Activated CD4-positive, alpha-beta T cell treated with anti-CD3 and anti-CD28 coated beads, Interleukin-2, amount 10 ng/mL, durations not matched to agents 7 days and 5 days (primary cell): ENCODE measurements around the gene MYO5A. TPM values are rescaled to one million over a fixed set of nuclear protein-coding genes. Genes with fewer than 3 reads are reported as not detected.
"Not testable (repeated sequence)": the region's sequence is repeated elsewhere in the genome, so short reads cannot be mapped to it uniquely, and the experiment has no call there.

Experiments
- CTCF ChIA-PET: fragments of 350-600 bp; sonication (Branson Sonifier 250); formaldehyde crosslinking; loops from one replicate; lab custom pipeline; 2021; ENCODE audit warnings: antibody characterized with exemption; lab: Charles Lee
- POLR2A ChIA-PET: fragments of 350-600 bp; sonication (Branson Sonifier 250); formaldehyde crosslinking; loops from one replicate; lab custom pipeline; 2021; ENCODE audit warnings: antibody characterized with exemption; lab: Charles Lee
- DNase-seq: peaks from one replicate; pipeline ENCODE4 v3.0.0-alpha.2; 2020
- H3K27ac Mint-ChIP-seq: one replicate; pipeline ENCODE4 v1.8.0; 2021; ENCODE audit warnings: mild to moderate bottlenecking, moderate library complexity, mixed read lengths
- H3K27me3 Mint-ChIP-seq: one replicate; pipeline ENCODE4 v1.8.0; 2021; ENCODE audit warnings: mixed read lengths
- H3K36me3 Mint-ChIP-seq: one replicate; pipeline ENCODE4 v1.8.0; 2021; ENCODE audit warnings: low read depth, mixed read lengths
- H3K4me1 Mint-ChIP-seq: one replicate; pipeline ENCODE4 v1.8.0; 2021; ENCODE audit warnings: mixed read lengths
- H3K4me3 Mint-ChIP-seq: one replicate; pipeline ENCODE4 v1.8.0; 2021; ENCODE audit warnings: mild to moderate bottlenecking, moderate library complexity, mixed read lengths
- H3K9me3 Mint-ChIP-seq: one replicate; pipeline ENCODE4 v1.8.0; 2021; ENCODE audit warnings: mixed read lengths
- total RNA-seq, 2 experiments: library from RNA; stranded (reverse); gene quantifications; one replicate each; pipeline ENCODE4 v1.2.3, GENCODE V29; 2021

Gene MYO5A
- total RNA-seq, 2 experiments from 2014 or later, result 34.0 to 34.5 TPM

DNA sequence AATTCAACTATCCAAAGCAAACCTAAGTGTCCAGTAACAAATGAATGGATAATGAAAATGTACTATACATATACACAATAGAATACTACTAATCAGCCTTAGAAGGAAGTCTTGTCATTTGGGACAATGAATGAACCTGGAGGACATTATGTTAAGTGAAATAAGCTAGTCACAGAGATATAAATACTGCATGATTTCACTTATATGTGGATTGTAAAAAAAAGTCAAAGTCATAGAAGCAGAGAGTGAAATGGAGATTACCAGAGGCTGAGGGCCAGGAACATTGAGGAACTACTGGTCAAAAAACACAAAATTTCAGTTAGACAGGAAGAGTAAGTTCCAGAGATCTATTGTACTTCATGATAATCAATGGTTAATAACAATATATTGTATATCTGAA, 33.6 kb downstream of the MYO5A start:
- POLR2A ChIA-PET, result no interaction called here

DNA sequence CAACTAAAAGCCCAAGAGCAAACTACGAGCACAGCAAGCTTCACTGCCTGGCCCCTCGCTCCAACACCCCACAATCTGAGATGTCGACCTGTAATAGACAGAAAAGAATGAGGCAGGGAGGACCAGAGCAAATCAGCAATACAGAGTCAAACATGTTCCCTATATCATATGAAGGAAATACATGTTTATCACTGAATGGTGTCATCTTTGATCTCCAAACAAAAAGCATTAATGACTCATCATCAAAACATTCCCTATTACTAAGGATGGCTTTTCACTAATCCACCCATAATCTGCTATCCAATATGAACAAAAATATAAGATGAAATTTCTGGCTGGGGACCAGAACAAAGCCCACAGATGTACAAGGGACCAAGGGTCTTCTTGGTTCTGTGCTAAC, 34.7 kb downstream of the MYO5A start:
- H3K27ac Mint-ChIP-seq, result no peak overlapping the region
- H3K36me3 Mint-ChIP-seq, result peaks cover 6% of the 10 kb centered on the region
- DNase-seq, result no peak
- H3K4me1 Mint-ChIP-seq, result peaks cover 27% of the 10 kb centered on the region
- no peak overlapping the region for H3K4me3 Mint-ChIP-seq
- POLR2A ChIA-PET, result no interaction called here
- no peaks in the 10 kb centered on the region for H3K27me3 Mint-ChIP-seq
- CTCF ChIA-PET, result interaction anchor here (1.0 to 1.3 kb wide), 2 partner anchors 13 to 48 kb away, joined by 3 read pairs; no protein-coding TSS in a partner anchor
- peaks cover 5% of the 10 kb centered on the region for H3K9me3 Mint-ChIP-seq

More for the DNA sequence above, 33.6 kb downstream of the MYO5A start:
- no peak overlapping the region for H3K27ac Mint-ChIP-seq
- no peaks in the 10 kb centered on the region for H3K27me3 Mint-ChIP-seq
- no peak overlapping the region for H3K4me3 Mint-ChIP-seq
- H3K36me3 Mint-ChIP-seq, result peaks cover 3% of the 10 kb centered on the region
- CTCF ChIA-PET, result interaction anchor here (1.3 to 2.1 kb wide), 2 partner anchors 12 to 49 kb away, joined by 3 to 11 read pairs; no protein-coding TSS in a partner anchor
- H3K4me1 Mint-ChIP-seq, result peaks cover 17% of the 10 kb centered on the region
- DNase-seq, result no peak
- H3K9me3 Mint-ChIP-seq, result peaks cover 5% of the 10 kb centered on the region

DNA sequence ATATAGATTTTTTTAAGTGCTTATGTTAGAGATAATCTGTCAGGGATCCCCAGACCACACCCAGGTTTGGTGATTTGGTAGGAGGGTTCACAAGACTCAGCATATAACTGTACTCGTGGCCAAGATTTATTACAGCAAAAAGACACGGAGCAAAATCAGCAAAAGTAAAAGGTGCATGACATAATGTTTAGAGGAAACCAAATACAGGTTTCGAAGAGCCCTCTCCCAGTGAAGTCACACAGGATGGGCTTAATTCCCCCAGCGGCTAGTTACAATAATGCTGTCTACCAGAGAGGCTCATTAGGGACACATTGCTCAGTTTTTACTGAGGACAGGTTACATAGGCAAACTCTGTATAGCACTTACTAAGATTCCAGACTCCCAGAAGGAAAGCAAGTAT, 36.5 kb downstream of the MYO5A start:
- Mint-ChIP-seq H3K27ac (no peak overlapping the region), H3K4me1 (peaks cover 37% of the 10 kb centered on the region), H3K9me3 (peaks cover 5% of the 10 kb centered on the region), H3K36me3 (peaks cover 6% of the 10 kb centered on the region), H3K4me3 (no peak overlapping the region), H3K27me3 (no peaks in the 10 kb centered on the region)
- POLR2A ChIA-PET, result no interaction called here
- no peak for DNase-seq
- CTCF ChIA-PET, result interaction anchor here (1.8 kb wide), 1 partner anchor 9 kb away, joined by 4 read pairs; no protein-coding TSS in a partner anchor

DNA sequence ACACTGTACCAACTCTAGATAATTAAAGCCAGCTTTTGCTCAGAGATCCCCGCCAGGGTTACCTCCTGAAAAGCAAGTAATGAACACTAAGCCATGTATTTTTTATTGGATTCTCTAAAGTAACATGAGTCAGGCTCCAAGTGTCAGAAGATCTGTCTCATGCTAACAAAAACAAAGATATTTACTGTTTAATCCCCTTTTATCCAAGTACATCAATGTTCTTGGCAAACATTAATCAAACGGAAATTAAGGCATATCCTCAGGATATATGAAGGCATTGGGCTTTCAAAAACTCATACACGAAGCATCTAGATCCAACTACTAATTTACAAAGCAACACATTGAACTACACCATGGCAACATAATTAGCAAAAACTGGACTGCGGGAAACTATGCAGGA, 37.2 kb downstream of the MYO5A start:
- CTCF ChIA-PET, result interaction anchor here (1.8 kb wide), 1 partner anchor 9 kb away, joined by 4 read pairs; no protein-coding TSS in a partner anchor
- Mint-ChIP-seq H3K27me3 (no peaks in the 10 kb centered on the region), H3K9me3 (peaks cover 5% of the 10 kb centered on the region), H3K36me3 (peaks cover 7% of the 10 kb centered on the region), H3K4me3 (no peak overlapping the region), H3K27ac (no peak overlapping the region), H3K4me1 (peaks cover 40% of the 10 kb centered on the region)
- DNase-seq, result no peak
- POLR2A ChIA-PET, result no interaction called here

DNA sequence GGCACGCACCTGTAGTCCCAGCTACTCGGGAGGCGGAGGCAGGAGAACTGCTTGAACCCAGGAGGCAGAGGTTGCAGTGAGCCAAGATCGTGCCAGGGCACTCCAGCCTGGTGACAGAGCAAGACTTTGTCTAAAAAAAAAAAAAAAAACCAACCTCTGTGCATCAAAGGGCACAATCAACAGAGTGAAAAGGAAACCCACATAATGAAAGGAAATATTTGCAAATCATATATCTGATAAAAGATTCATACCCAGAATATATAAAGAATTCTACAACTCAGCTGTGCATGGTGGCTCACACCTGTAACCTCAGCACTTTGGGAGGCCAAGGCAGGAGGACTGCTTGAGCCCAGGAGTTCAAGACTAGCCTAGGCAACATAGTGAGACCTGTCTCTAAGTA, 39.2 kb downstream of the MYO5A start:
- H3K4me3 Mint-ChIP-seq, result not testable (repeated sequence)

DNA sequence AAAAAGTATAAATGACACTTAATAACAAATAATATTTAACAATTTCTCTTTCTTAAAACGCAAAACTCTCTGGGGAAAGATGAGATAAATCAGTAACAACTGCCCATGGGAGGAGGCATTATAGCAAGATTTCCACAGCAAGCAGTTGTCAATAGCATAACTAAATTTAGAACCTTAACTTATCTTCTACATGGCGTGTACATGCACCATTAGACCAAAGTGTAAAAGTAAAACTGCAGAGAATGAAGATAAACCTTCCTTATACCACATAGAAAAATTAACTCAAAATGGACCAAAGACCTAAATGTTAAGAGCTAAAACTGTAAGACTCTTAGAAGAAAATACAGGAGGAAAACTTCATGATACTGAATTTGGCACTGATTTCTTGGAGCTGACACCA, 39.9 kb downstream of the MYO5A start:
- Mint-ChIP-seq H3K9me3 (peaks cover 5% of the 10 kb centered on the region), H3K27me3 (no peaks in the 10 kb centered on the region), H3K4me1 (peaks cover 49% of the 10 kb centered on the region), H3K27ac (no peak overlapping the region), H3K4me3 (no peak overlapping the region), H3K36me3 (peaks cover 8% of the 10 kb centered on the region)
- CTCF ChIA-PET, result interaction anchor here (0.7 to 1.9 kb wide), 3 partner anchors 11 to 103 kb away, joined by 3 to 5 read pairs (median 4); no protein-coding TSS in a partner anchor
- POLR2A ChIA-PET, result no interaction called here
- DNase-seq, result no peak

More for the DNA sequence above, 39.2 kb downstream of the MYO5A start:
- H3K27ac Mint-ChIP-seq, POLR2A ChIA-PET, H3K36me3 Mint-ChIP-seq, H3K9me3 Mint-ChIP-seq, H3K27me3 Mint-ChIP-seq, DNase-seq: not testable (repeated sequence)
- H3K4me1 Mint-ChIP-seq, result peaks cover 43% of the 10 kb centered on the region
- CTCF ChIA-PET, result interaction anchor here (0.7 to 1.9 kb wide), 3 partner anchors 12 to 103 kb away, joined by 3 to 5 read pairs (median 4); no protein-coding TSS in a partner anchor

DNA sequence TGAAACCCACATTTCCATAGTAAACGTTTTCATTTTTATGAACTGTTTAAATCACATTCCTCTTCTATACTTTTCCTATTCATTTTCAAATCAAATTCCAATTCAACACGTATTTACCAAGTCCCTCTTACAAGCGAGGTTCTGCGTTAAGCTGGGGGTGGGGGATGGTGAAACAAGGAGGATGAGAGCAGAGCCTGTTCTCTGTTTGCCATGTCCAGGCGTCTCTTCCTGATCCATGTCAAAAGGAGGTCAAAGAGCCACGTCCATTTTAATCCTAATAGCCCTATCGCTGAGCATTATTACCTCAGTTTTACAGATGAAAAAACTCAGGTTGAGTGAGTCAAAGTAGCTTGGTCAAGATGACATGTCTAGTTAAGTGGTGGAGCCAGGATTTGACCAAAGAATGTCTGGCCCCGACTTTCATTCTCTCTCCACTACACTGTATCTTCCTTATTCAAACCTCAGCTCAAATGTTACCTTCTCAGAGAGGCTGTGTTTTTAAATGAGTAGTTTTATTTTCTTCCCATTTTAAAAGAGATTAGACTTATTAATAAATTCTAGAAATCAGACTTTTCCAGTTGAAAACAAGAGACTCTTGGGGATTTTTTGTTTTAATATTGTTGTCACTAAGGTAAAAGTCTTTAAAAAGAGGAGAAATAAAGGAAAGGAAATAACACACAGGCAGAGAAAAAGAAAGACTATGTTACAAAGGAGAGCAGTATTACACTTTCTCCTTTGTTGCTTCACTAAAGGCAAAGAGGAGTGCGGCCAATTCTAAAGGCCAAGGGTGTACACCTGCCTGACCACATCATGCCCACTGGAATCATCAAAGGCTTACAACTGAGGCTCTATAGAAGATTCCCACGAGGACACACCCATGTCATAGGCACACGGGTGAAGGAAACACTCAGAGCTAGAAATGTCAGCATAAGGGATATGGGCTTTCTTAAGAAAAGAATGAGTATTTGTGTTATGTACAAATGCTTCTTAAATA, 42.4 kb downstream of the MYO5A start:
- peaks cover 69% of the 10 kb centered on the region for H3K4me1 Mint-ChIP-seq
- H3K27ac Mint-ChIP-seq, result peak overlapping the region; percentile 2

DNA sequence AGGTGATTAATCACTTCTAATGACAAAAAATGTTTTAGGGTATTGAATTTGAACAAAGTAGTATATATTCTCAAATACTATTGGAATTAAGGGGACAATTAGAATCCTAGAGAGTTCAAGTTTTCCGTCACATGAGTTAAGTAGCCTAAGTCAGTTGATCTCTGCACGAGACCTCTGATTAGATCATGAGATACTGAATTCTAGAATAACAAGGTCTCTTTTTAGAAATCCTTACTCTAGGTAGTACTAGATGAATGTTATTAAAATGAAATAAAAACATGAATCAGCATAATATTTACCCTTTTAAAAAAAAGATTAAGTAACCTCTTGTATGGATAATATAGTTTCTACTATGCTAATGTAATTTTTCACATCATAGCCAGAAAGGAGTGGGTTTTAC, 43.4 kb downstream of the MYO5A start:
- Mint-ChIP-seq H3K36me3 (peaks cover 13% of the 10 kb centered on the region), H3K27me3 (no peaks in the 10 kb centered on the region), H3K4me1 (peaks cover 76% of the 10 kb centered on the region), H3K4me3 (no peak overlapping the region), H3K9me3 (peaks cover 3% of the 10 kb centered on the region), H3K27ac (no peak overlapping the region)
- ChIA-PET CTCF (no interaction called here), POLR2A (no interaction called here)
- DNase-seq, result no peak

More for the DNA sequence above, 42.4 kb downstream of the MYO5A start:
- peaks cover 14% of the 10 kb centered on the region for H3K36me3 Mint-ChIP-seq
- POLR2A ChIA-PET, result no interaction called here
- H3K9me3 Mint-ChIP-seq, result peaks cover 7% of the 10 kb centered on the region
- no peak overlapping the region for H3K4me3 Mint-ChIP-seq
- no peaks in the 10 kb centered on the region for H3K27me3 Mint-ChIP-seq
- DNase-seq, result no peak
- CTCF ChIA-PET, result interaction anchor here (1.5 kb wide), 2 partner anchors 10 to 18 kb away, joined by 4 read pairs; no protein-coding TSS in a partner anchor

DNA sequence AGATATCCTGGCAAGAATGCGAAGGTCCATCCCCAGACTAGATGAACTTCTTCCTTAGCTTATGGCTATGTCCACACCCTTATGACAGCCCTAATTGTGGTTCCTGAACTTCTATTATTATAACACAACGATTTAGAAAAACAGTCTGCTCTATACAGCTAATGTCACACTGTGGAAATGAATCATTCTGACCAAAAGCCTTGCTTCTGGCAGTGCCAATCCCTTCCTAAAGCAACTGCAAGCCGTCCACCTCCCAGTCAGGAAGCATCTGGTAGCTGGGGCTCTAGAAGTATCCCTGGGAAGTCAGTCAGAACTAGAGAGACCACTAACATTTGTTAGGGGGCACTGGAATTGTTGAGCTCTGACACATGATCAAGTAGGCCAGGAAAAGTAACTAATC, 45.0 kb downstream of the MYO5A start:
- H3K27ac Mint-ChIP-seq, result no peak overlapping the region
- no peak overlapping the region for H3K4me3 Mint-ChIP-seq
- ChIA-PET POLR2A (no interaction called here), CTCF (interaction anchor here (0.8 to 1.9 kb wide), 2 partner anchors 8 to 15 kb away, joined by 4 read pairs; no protein-coding TSS in a partner anchor)
- H3K9me3 Mint-ChIP-seq, result peaks cover 2% of the 10 kb centered on the region
- H3K36me3 Mint-ChIP-seq, result peaks cover 17% of the 10 kb centered on the region
- peaks cover 72% of the 10 kb centered on the region for H3K4me1 Mint-ChIP-seq
- DNase-seq, result no peak
- no peaks in the 10 kb centered on the region for H3K27me3 Mint-ChIP-seq

DNA sequence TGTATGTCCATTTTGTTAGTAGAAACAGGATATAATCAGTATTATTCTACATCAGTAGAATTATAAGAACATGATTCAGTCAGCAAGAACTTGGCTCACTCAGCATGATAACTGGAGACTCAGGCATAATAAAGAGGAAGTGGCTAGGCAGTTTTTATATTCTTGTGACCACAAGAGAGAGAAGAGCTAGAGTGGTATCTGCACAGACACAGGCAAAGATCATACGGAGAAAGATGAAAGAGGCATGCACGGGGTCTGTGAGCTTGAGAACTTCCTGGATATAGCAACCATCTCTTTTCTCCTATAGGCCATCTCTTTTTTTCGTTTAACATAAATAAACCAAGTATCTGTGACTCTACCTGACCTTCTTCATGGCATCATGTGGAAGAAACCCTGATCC, 46.8 kb downstream of the MYO5A start:
- ChIA-PET POLR2A (no interaction called here), CTCF (interaction anchor here (0.7 to 1.9 kb wide), 4 partner anchors 10 to 91 kb away, joined by 3 to 5 read pairs (median 4); no protein-coding TSS in a partner anchor)
- peak; percentile 80 for DNase-seq
- peaks cover 67% of the 10 kb centered on the region for H3K4me1 Mint-ChIP-seq
- H3K4me3 Mint-ChIP-seq, result peak overlapping the region; percentile 44
- peaks cover 25% of the 10 kb centered on the region for H3K36me3 Mint-ChIP-seq
- peak overlapping the region; percentile 87 for H3K27ac Mint-ChIP-seq
- H3K27me3 Mint-ChIP-seq, result no peaks in the 10 kb centered on the region
- H3K9me3 Mint-ChIP-seq, result peaks cover 9% of the 10 kb centered on the region

DNA sequence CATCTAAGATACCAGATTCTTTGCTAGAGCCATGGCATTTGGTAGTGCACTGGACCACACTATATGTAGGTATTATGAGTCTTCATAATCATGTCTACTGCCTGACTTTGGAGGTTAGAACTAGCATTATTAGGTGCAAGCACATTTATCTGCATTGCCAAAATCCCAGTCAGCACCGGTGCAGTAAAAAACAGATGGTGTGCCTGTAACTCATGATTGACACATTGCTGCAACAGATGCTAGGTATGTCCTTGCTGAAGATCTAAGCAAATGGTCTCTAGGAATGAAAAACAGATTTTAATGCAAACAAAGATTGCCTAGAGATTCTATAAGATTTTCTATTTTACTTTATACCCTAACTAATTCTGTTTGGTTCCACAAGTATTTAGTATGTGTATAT, 47.7 kb downstream of the MYO5A start:
- no peaks in the 10 kb centered on the region for H3K27me3 Mint-ChIP-seq
- H3K4me1 Mint-ChIP-seq, result peaks cover 59% of the 10 kb centered on the region
- peaks cover 9% of the 10 kb centered on the region for H3K9me3 Mint-ChIP-seq
- H3K36me3 Mint-ChIP-seq, result peaks cover 25% of the 10 kb centered on the region
- no peak overlapping the region for H3K27ac Mint-ChIP-seq
- H3K4me3 Mint-ChIP-seq, result no peak overlapping the region
- ChIA-PET CTCF (interaction anchor here (0.7 to 1.6 kb wide), 4 partner anchors 11 to 29 kb away, joined by 3 to 6 read pairs (median 3); no protein-coding TSS in a partner anchor), POLR2A (no interaction called here)
- DNase-seq, result no peak

DNA sequence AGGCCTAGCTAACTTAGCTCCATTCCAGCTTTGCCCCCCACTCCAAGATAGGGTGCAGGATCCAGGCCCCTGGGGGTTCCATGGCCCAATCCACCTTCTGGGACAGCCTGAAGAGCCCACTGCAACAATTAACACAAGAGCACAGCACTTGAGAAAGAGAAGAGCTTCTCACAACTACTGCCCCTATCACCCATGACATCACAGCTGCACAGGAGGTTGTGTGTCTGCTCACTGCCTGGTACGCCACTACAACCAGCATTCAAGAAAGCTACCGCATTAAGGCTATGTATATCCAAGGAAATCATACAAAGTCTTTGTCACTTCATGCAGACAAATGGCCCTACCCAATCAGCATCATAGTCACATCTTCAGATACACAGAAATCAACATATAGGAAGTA, 62.0 kb downstream of the MYO5A start:
- peaks cover 35% of the 10 kb centered on the region for H3K4me1 Mint-ChIP-seq
- H3K4me3 Mint-ChIP-seq, result no peak overlapping the region
- H3K27ac Mint-ChIP-seq, result no peak overlapping the region
- H3K9me3 Mint-ChIP-seq, result no peaks in the 10 kb centered on the region
- H3K27me3 Mint-ChIP-seq, result no peaks in the 10 kb centered on the region
- H3K36me3 Mint-ChIP-seq, result peaks cover 4% of the 10 kb centered on the region
- POLR2A ChIA-PET, result no interaction called here
- no peak for DNase-seq
- CTCF ChIA-PET, result interaction anchor here (0.9 to 1.6 kb wide), 2 partner anchors 12 to 14 kb away, joined by 4 to 6 read pairs; no protein-coding TSS in a partner anchor
